WTC11 (cell line): ENCODE results near the gene LRRC28. TPM values are rescaled to one million over a fixed set of nuclear protein-coding genes. Genes with fewer than 3 reads are reported as not detected.

Experiments
- ATAC-seq: fragments of 200-7000 bp; cut with Tn5 transposase; 2 replicates; pipeline ENCODE4 v1.10.0; 2021; ENCODE audit warnings: mild to moderate bottlenecking, moderate library complexity
- CTCF ChIA-PET: fragments of 300-600 bp; sonication (Branson Sonifier 250); formaldehyde crosslinking; loops from one replicate; lab custom pipeline; 2021; ENCODE audit warnings: antibody characterized with exemption; lab: Charles Lee
- POLR2A ChIA-PET: fragments of 350-600 bp; sonication (Branson Sonifier 250); formaldehyde crosslinking; loops from one replicate; lab custom pipeline; 2021; ENCODE audit warnings: antibody characterized with exemption; lab: Charles Lee
- DNase-seq: peaks from one replicate; pipeline ENCODE4 v3.0.0; 2021; ENCODE audit warnings: low spot score
- H3K27ac Mint-ChIP-seq: 2 replicates; pipeline ENCODE4 v1.8.0; 2021; ENCODE audit warnings: mixed read lengths
- H3K27me3 Mint-ChIP-seq: 2 replicates; pipeline ENCODE4 v1.8.0; 2021; ENCODE audit warnings: low read depth, mild to moderate bottlenecking, moderate library complexity, mixed read lengths
- H3K36me3 Mint-ChIP-seq: 2 replicates; pipeline ENCODE4 v1.8.0; 2021; ENCODE audit warnings: mixed read lengths
- H3K4me1 Mint-ChIP-seq: 2 replicates; pipeline ENCODE4 v1.8.0; 2022; ENCODE audit warnings: mixed read lengths
- H3K4me3 Mint-ChIP-seq: 2 replicates; pipeline ENCODE4 v1.8.0; 2021; ENCODE audit warnings: mild to moderate bottlenecking, moderate library complexity, mixed read lengths
- H3K9me3 Mint-ChIP-seq: 2 replicates; pipeline ENCODE4 v1.8.0; 2021; ENCODE audit warnings: mixed read lengths
- ESRRA ChIP-seq: sonication (generic); formaldehyde crosslinking; IDR thresholded peaks from 2 replicates; pipeline ENCODE4 v1.8.1; 2022; ENCODE audit warnings: mild to moderate bottlenecking, missing genetic modification reagents, borderline replicate concordance
- ETV6 ChIP-seq: sonication (generic); formaldehyde crosslinking; IDR thresholded peaks from 2 replicates; pipeline ENCODE4 v1.8.1; 2022; ENCODE audit warnings: mild to moderate bottlenecking, missing genetic modification reagents
- JUN ChIP-seq: sonication (generic); formaldehyde crosslinking; IDR thresholded peaks from 2 replicates; pipeline ENCODE4 v1.8.0; 2023; ENCODE audit warnings: mild to moderate bottlenecking, missing genetic modification reagents
- MXD4 ChIP-seq: fragments of 250-450 bp; sonication (Bioruptor Pico); IDR thresholded peaks from 2 replicates; pipeline ENCODE4 v1.8.0; 2021; ENCODE audit warnings: mild to moderate bottlenecking, moderate library complexity, borderline replicate concordance
- RELA ChIP-seq: sonication (generic); formaldehyde crosslinking; IDR thresholded peaks from 2 replicates; pipeline ENCODE4 v1.8.1; 2022; ENCODE audit warnings: missing genetic modification reagents, mild to moderate bottlenecking, borderline replicate concordance
- SMAD3 ChIP-seq: sonication (generic); formaldehyde crosslinking; IDR thresholded peaks from 2 replicates; pipeline ENCODE4 v1.8.0; 2022; ENCODE audit warnings: missing genetic modification reagents, mild to moderate bottlenecking, borderline replicate concordance
- SOX15 ChIP-seq: fragments of 250-450 bp; sonication (Bioruptor Pico); IDR thresholded peaks from 2 replicates; pipeline ENCODE4 v1.9.0; 2021; ENCODE audit warnings: mild to moderate bottlenecking
- TCF7 ChIP-seq: sonication (generic); formaldehyde crosslinking; IDR thresholded peaks from 2 replicates; pipeline ENCODE4 v1.8.0; 2022; ENCODE audit warnings: mild to moderate bottlenecking, low read depth, missing genetic modification reagents, moderate library complexity
- TEAD1 ChIP-seq: sonication (generic); formaldehyde crosslinking; IDR thresholded peaks from 2 replicates; pipeline ENCODE4 v1.8.0; 2022; ENCODE audit warnings: mild to moderate bottlenecking, missing genetic modification reagents
- TP53 ChIP-seq: sonication (generic); formaldehyde crosslinking; IDR thresholded peaks from 2 replicates; pipeline ENCODE4 v1.8.1; 2023; ENCODE audit warnings: mild to moderate bottlenecking, missing genetic modification reagents
- ZNF219 ChIP-seq: sonication (generic); formaldehyde crosslinking; IDR thresholded peaks from 2 replicates; pipeline ENCODE4 v1.8.0; 2023; ENCODE audit warnings: missing genetic modification reagents, mild to moderate bottlenecking, borderline replicate concordance
- ZNF423 ChIP-seq: fragments of 250-450 bp; sonication (Bioruptor Pico); IDR thresholded peaks from 2 replicates; pipeline ENCODE4 v2.1.2; 2022; ENCODE audit warnings: mild to moderate bottlenecking, moderate library complexity
- total RNA-seq: library from RNA; stranded (reverse); gene quantifications from 3 replicates; pipeline ENCODE4 v1.2.3, GENCODE V29; 2021
- TF ChIP-seq, protein P1 (sequence below): sonication (generic); formaldehyde crosslinking; IDR thresholded peaks from 2 replicates; pipeline ENCODE4 v1.8.0; 2022; ENCODE audit warnings: mild to moderate bottlenecking, missing genetic modification reagents
- TF ChIP-seq, protein P2 (sequence below): fragments of 250-450 bp; sonication (Bioruptor Pico); IDR thresholded peaks from 2 replicates; pipeline ENCODE4 v1.9.0; 2021; ENCODE audit warnings: mild to moderate bottlenecking, borderline replicate concordance
- TF ChIP-seq, protein P3 (sequence below): sonication (generic); formaldehyde crosslinking; IDR thresholded peaks from 2 replicates; pipeline ENCODE4 v1.8.1; 2022; ENCODE audit warnings: mild to moderate bottlenecking, missing genetic modification reagents, moderate library complexity, borderline replicate concordance
- TF ChIP-seq, protein P4 (sequence below): fragments of 250-450 bp; sonication (Bioruptor Pico); IDR thresholded peaks from 2 replicates; pipeline ENCODE4 v1.9.0; 2021; ENCODE audit warnings: moderate library complexity, mild to moderate bottlenecking, inconsistent platforms, borderline replicate concordance

Gene LRRC28
- total RNA-seq, 1 experiment from 2014 or later: 18.4 TPM

DNA sequence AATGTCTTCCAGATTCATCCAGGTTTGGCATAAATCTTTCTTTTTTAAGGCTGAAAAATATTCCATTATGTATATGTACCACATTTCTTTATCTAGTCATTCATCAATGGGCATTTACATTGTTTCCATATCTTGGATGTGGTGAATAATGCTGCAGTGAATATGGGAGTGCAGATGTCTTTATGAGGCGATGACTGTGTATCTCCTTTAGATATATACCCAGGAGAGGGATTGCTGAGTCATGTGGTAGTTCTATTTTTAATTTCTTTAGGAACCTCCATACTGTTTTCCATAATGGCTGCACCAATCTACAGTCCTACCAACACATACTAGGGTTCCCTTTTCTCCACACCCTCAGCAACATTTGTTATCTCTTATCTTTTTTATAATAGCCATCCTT lies 96.3 kb downstream of the LRRC28 start (continued):
- TF ChIP-seq MXD4 (CRISPR knock-in tag): no peak

DNA sequence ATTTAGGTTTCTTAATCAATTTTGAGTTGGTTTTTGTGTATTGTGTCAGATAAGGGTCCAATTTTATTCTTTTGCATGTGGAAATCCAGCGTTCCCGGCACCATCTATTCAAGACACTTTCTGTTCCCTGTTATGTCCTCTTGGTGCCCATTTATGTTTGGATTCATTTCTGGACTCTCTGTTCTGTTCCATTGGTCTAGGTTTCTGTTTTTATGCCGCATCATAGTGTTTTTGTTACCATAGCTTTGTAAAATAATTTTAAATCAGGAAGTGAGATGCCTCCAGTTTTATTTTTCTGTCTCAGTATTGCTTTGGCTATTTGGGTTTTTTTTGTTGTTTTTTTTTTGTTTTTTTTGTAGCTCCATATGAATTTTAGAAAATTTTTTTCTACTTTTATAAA lies 97.1 kb downstream of the LRRC28 start:
- no peak for TF ChIP-seq ZNF219
- TF ChIP-seq, protein P1, sequence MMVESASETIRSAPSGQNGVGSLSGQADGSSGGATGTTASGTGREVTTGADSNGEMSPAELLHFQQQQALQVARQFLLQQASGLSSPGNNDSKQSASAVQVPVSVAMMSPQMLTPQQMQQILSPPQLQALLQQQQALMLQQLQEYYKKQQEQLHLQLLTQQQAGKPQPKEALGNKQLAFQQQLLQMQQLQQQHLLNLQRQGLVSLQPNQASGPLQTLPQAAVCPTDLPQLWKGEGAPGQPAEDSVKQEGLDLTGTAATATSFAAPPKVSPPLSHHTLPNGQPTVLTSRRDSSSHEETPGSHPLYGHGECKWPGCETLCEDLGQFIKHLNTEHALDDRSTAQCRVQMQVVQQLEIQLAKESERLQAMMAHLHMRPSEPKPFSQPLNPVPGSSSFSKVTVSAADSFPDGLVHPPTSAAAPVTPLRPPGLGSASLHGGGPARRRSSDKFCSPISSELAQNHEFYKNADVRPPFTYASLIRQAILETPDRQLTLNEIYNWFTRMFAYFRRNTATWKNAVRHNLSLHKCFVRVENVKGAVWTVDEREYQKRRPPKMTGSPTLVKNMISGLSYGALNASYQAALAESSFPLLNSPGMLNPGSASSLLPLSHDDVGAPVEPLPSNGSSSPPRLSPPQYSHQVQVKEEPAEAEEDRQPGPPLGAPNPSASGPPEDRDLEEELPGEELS (CRISPR knock-in tag): no peak
- no peak for TF ChIP-seq ESRRA
- TF ChIP-seq SOX15 (CRISPR knock-in tag): no peak
- no peak for TF ChIP-seq MXD4 (CRISPR knock-in tag)
- TF ChIP-seq ETV6 (CRISPR knock-in tag): no peak
- TF ChIP-seq TP53: no peak
- TF ChIP-seq, protein P2, sequence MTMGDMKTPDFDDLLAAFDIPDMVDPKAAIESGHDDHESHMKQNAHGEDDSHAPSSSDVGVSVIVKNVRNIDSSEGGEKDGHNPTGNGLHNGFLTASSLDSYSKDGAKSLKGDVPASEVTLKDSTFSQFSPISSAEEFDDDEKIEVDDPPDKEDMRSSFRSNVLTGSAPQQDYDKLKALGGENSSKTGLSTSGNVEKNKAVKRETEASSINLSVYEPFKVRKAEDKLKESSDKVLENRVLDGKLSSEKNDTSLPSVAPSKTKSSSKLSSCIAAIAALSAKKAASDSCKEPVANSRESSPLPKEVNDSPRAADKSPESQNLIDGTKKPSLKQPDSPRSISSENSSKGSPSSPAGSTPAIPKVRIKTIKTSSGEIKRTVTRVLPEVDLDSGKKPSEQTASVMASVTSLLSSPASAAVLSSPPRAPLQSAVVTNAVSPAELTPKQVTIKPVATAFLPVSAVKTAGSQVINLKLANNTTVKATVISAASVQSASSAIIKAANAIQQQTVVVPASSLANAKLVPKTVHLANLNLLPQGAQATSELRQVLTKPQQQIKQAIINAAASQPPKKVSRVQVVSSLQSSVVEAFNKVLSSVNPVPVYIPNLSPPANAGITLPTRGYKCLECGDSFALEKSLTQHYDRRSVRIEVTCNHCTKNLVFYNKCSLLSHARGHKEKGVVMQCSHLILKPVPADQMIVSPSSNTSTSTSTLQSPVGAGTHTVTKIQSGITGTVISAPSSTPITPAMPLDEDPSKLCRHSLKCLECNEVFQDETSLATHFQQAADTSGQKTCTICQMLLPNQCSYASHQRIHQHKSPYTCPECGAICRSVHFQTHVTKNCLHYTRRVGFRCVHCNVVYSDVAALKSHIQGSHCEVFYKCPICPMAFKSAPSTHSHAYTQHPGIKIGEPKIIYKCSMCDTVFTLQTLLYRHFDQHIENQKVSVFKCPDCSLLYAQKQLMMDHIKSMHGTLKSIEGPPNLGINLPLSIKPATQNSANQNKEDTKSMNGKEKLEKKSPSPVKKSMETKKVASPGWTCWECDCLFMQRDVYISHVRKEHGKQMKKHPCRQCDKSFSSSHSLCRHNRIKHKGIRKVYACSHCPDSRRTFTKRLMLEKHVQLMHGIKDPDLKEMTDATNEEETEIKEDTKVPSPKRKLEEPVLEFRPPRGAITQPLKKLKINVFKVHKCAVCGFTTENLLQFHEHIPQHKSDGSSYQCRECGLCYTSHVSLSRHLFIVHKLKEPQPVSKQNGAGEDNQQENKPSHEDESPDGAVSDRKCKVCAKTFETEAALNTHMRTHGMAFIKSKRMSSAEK (CRISPR knock-in tag): no peak
- TF ChIP-seq JUN (CRISPR knock-in tag): no peak
- TF ChIP-seq, protein P3, sequence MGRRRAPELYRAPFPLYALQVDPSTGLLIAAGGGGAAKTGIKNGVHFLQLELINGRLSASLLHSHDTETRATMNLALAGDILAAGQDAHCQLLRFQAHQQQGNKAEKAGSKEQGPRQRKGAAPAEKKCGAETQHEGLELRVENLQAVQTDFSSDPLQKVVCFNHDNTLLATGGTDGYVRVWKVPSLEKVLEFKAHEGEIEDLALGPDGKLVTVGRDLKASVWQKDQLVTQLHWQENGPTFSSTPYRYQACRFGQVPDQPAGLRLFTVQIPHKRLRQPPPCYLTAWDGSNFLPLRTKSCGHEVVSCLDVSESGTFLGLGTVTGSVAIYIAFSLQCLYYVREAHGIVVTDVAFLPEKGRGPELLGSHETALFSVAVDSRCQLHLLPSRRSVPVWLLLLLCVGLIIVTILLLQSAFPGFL: no peak
- TF ChIP-seq TCF7 (CRISPR knock-in tag): no peak
- TF ChIP-seq, protein P4, sequence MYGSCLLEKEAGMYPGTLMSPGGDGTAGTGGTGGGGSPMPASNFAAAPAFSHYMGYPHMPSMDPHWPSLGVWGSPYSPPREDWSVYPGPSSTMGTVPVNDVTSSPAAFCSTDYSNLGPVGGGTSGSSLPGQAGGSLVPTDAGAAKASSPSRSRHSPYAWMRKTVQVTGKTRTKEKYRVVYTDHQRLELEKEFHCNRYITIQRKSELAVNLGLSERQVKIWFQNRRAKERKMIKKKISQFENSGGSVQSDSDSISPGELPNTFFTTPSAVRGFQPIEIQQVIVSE (CRISPR knock-in tag): no peak
- TF ChIP-seq SMAD3 (CRISPR knock-in tag): no peak
- TF ChIP-seq TEAD1: no peak
- TF ChIP-seq RELA (CRISPR knock-in tag): no peak
- Mint-ChIP-seq H3K9me3 (peaks cover 5% of the 10 kb centered on the region), H3K36me3 (peaks cover 6% of the 10 kb centered on the region), H3K27ac (no peak overlapping the region), H3K4me3 (no peak overlapping the region), H3K27me3 (no peaks in the 10 kb centered on the region), H3K4me1 (peaks cover 20% of the 10 kb centered on the region)
- POLR2A ChIA-PET: no interaction called here
- ATAC-seq: no peak
- no peak for DNase-seq
- CTCF ChIA-PET: interaction anchor here (0.6 kb wide), 1 partner anchor 13 kb away, joined by 3 read pairs; no protein-coding TSS in a partner anchor

DNA sequence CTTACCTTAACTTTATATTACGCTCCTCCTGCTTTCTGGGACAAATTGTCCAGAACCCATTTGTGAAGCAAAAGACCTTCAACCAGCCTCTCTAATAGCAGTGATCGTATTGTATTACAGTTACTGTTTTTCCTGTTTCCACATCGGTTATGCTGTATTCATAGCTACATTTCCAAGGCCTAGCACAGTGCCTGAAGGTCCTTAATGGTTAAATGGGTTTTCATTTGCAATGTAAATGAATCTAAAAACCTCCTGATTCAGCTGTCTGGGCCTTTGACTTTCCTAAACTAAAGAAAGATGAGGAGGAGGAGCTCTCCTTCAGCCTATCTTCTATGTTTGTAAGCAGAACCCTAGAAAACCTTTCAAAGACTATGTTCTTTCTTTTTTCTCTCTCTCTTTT lies 99.1 kb downstream of the LRRC28 start:
- Mint-ChIP-seq H3K36me3 (peaks cover 6% of the 10 kb centered on the region), H3K27ac (peak overlapping the region; percentile 76), H3K4me1 (peaks cover 20% of the 10 kb centered on the region), H3K4me3 (no peak overlapping the region), H3K9me3 (peaks cover 5% of the 10 kb centered on the region), H3K27me3 (no peaks in the 10 kb centered on the region)
- DNase-seq: no peak
- ChIA-PET CTCF (interaction anchor here (1.0 to 1.3 kb wide), 3 partner anchors 11 to 354 kb away, joined by 3 to 8 read pairs (median 4); no protein-coding TSS in a partner anchor), POLR2A (no interaction called here)
- no peak for TF ChIP-seq TEAD1
- TF ChIP-seq ZNF423 (CRISPR knock-in tag): no peak
- ATAC-seq: peak; percentile 75
